Effector memory CD4-positive, alpha-beta T cell (primary cell): Measurements from ENCODE around the gene SLC10A1.
A peak's percentile ranks its signal among the peaks of the same experiment; 100 is the strongest.

Source experiments
- DNase-seq, 3 donors: peaks; one replicate each; pipeline ENCODE4 v3.0.0-alpha.2; 2020
- H3K27ac ChIP-seq: 2 replicates; pipeline ENCODE4 v1.7.0; 2013; ENCODE audit warnings: mild to moderate bottlenecking, low read length, moderate library complexity; ENCODE audit not compliant: insufficient read depth, poor library complexity, severe bottlenecking
- H3K27me3 ChIP-seq: replicated peaks from 2 replicates; pipeline ENCODE4 v1.7.0; 2013; ENCODE audit warnings: mild to moderate bottlenecking, low read length; ENCODE audit not compliant: insufficient read depth, control insufficient read depth, poor library complexity, severe bottlenecking
- H3K36me3 ChIP-seq: 2 replicates; pipeline ENCODE4 v1.7.0; 2013; ENCODE audit warnings: mild to moderate bottlenecking, low read length, moderate library complexity; ENCODE audit not compliant: control insufficient read depth, insufficient read depth
- H3K4me1 ChIP-seq: 2 replicates; pipeline ENCODE4 v1.7.0; 2013; ENCODE audit warnings: low read length, mild to moderate bottlenecking; ENCODE audit not compliant: control insufficient read depth, insufficient read depth, poor library complexity, severe bottlenecking
- H3K4me3 ChIP-seq: 2 replicates; pipeline ENCODE4 v1.7.0; 2013; ENCODE audit warnings: low read length, low read depth, mild to moderate bottlenecking; ENCODE audit not compliant: insufficient read depth, poor library complexity, severe bottlenecking
- H3K9me3 ChIP-seq: 2 replicates; pipeline ENCODE4 v1.7.0; 2013; ENCODE audit warnings: mild to moderate bottlenecking, low read length, moderate library complexity; ENCODE audit not compliant: control insufficient read depth

Gene SLC10A1

GRCh38 chr14:69772082-69773017, 24.7 kb downstream of the SLC10A1 start:
- no peak for DNase-seq
- Histone ChIP-seq H3K27ac (no peak overlapping the region), H3K36me3 (peaks cover 87% of the 10 kb centered on the region)

DNA sequence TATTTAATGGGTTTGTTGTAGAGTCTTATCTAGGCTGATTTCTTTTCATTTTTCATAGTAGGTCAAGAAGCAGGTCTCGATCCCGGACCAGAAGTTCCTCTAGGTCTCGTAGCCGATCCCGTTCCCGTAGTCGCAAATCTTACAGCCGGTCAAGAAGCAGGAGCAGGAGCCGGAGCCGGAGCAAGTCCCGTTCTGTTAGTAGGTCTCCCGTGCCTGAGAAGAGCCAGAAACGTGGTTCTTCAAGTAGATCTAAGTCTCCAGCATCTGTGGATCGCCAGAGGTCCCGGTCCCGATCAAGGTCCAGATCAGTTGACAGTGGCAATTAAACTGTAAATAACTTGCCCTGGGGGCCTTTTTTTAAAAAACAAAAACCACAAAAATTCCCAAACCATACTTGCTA, 25.9 kb downstream of the SLC10A1 start:
- no peaks in the 10 kb centered on the region for H3K27me3 ChIP-seq
- H3K9me3 ChIP-seq = no peaks in the 10 kb centered on the region
- H3K4me1 ChIP-seq = peaks cover 18% of the 10 kb centered on the region
- no peak overlapping the region for H3K4me3 ChIP-seq
- peaks cover 82% of the 10 kb centered on the region for H3K36me3 ChIP-seq
- DNase-seq = no peak
- no peak overlapping the region for H3K27ac ChIP-seq

More at GRCh38 chr14:69772082-69773017, 24.7 kb downstream of the SLC10A1 start:
- Histone ChIP-seq H3K4me3 (no peak overlapping the region), H3K4me1 (peaks cover 18% of the 10 kb centered on the region), H3K9me3 (no peaks in the 10 kb centered on the region), H3K27me3 (no peaks in the 10 kb centered on the region)

DNA sequence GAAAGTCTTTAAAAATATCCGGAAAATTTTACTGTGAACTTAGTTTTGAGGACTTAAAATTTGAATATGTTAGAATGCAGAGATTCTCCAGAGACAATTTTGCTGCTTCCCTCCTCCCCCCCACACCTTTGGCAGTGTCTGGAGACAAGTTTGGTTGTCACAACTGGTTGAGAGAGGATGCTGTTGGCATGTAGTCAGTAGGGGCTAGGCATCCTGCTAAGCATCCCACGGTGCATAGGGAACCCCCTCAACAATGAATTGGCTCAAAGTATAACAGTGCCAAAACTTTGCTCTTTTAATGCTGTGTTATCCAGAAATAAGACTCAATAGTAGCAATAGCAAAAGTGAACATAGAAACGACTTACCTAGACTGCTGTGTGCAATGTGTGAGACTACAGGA, 26.5 kb downstream of the SLC10A1 start:
- DNase-seq = no peak
- Histone ChIP-seq H3K9me3 (no peaks in the 10 kb centered on the region), H3K27ac (no peak overlapping the region), H3K27me3 (no peaks in the 10 kb centered on the region), H3K4me1 (peaks cover 18% of the 10 kb centered on the region), H3K4me3 (no peak overlapping the region), H3K36me3 (peaks cover 76% of the 10 kb centered on the region)

- Histone ChIP-seq H3K4me1 (peaks cover 18% of the 10 kb centered on the region), H3K4me3 (no peak overlapping the region)
- DNase-seq = no peak
These were observed 27.4 kb downstream of the SLC10A1 start for GRCh38 chr14:69769623-69770022.

GRCh38 chr14:69768873-69769272, 28.2 kb downstream of the SLC10A1 start:
- no peaks in the 10 kb centered on the region for H3K9me3 ChIP-seq
- no peaks in the 10 kb centered on the region for H3K27me3 ChIP-seq
- no peak for DNase-seq
- no peak overlapping the region for H3K27ac ChIP-seq
- H3K4me3 ChIP-seq = peak overlapping the region; percentile 89
- H3K4me1 ChIP-seq = peaks cover 18% of the 10 kb centered on the region
- peaks cover 67% of the 10 kb centered on the region for H3K36me3 ChIP-seq

More at GRCh38 chr14:69769623-69770022, 27.4 kb downstream of the SLC10A1 start:
- no peaks in the 10 kb centered on the region for H3K9me3 ChIP-seq
- H3K27me3 ChIP-seq = no peaks in the 10 kb centered on the region
- peaks cover 69% of the 10 kb centered on the region for H3K36me3 ChIP-seq
- H3K27ac ChIP-seq = no peak overlapping the region

DNA sequence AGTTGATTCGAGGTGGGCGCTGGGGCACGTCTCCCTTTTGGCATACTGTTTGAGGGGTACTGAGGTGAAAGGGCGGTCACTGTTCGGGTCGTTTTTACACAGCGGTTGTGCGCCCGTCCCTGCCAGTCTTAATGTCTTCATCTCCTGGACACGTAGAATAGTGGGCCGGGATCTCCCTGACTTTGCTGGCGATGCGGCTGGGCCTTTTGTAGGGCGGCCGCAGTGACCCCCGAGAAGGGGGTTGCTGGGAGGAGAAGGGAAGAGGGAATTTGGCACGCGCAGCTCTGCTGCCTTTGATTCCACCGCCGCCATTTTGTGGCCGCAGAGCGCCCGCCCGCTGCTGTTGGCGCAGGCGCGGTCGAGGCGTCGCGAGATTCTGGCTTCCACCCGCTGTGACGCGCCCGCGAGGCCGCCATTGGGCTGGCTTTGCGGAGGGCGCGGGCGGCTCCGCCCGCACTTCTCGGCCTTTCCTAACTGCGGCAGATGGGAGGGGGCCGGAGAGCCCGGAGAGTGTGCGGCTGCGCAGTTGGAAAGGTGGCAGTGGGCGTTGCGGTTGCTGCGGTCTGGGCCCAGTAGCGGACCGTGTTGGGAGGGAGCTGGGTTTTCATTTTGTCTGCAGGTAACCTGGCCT, 29.6 kb downstream of the SLC10A1 start:
- Histone ChIP-seq H3K4me1 (peaks cover 18% of the 10 kb centered on the region), H3K27ac (peak overlapping the region; percentile 99), H3K9me3 (no peaks in the 10 kb centered on the region), H3K4me3 (peak overlapping the region; percentile 89), H3K27me3 (no peaks in the 10 kb centered on the region), H3K36me3 (peaks cover 53% of the 10 kb centered on the region)
- peak; percentile 77 to 82 (median 77) for DNase-seq

DNA sequence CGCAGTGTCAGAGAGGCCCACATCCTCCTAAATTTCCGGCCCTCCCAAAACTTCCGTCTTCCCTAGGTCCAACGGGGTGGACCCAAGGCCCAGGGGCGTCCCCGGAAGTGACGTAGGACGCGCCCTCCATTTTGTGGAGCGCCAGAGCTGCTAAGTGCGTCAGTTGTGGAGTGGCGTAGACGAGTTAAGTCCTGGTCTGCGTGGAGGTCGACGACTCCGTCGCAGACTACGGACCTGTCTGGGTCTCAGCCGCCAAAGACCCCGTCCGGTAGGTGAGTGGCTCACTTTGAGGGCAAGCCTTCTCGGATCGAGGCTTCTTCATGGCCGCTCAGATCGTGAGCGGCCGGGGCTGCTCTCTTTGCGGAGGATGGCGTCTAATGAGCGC, 30.1 kb downstream of the SLC10A1 start, which contains the start of gene SRSF5:
Gene SRSF5 (plus strand): TSS at position 159 of the 385 bp plus-strand sequence. CDS start 1,015 bp downstream, outside the sequence.
- H3K27ac ChIP-seq = peak within 1 kb of the TSS; percentile 99
- H3K36me3 ChIP-seq = peaks cover 50% of the 10 kb centered on the region
- peak within 1 kb of the TSS; percentile 89 for H3K4me3 ChIP-seq
- no peaks in the 10 kb centered on the region for H3K27me3 ChIP-seq
- DNase-seq = peak; percentile 89 to 94 (median 92)
- no peaks in the 10 kb centered on the region for H3K9me3 ChIP-seq
- H3K4me1 ChIP-seq = peaks cover 18% of the 10 kb centered on the region

- H3K36me3 ChIP-seq = peaks cover 19% of the 10 kb centered on the region
- no peaks in the 10 kb centered on the region for H3K9me3 ChIP-seq
- H3K4me1 ChIP-seq = peaks cover 10% of the 10 kb centered on the region
- no peaks in the 10 kb centered on the region for H3K27me3 ChIP-seq
- DNase-seq = no peak
- no peak overlapping the region for H3K27ac ChIP-seq
- no peak overlapping the region for H3K4me3 ChIP-seq
These were observed 33.1 kb downstream of the SLC10A1 start for GRCh38 chr14:69763761-69764510.

- H3K4me1 ChIP-seq = no peaks in the 10 kb centered on the region
- H3K27ac ChIP-seq = no peak overlapping the region
- no peak for DNase-seq
- H3K4me3 ChIP-seq = no peak overlapping the region
- H3K36me3 ChIP-seq = no peaks in the 10 kb centered on the region
- no peaks in the 10 kb centered on the region for H3K27me3 ChIP-seq
- no peaks in the 10 kb centered on the region for H3K9me3 ChIP-seq
These were observed 36.2 kb downstream of the SLC10A1 start for GRCh38 chr14:69760810-69761209.
